ENCODE data around the gene ANKRD37. TPM values are rescaled to one million over a fixed set of nuclear protein-coding genes. Genes with fewer than 3 reads are reported as not detected.

The ANKRD37 gene
- total RNA-seq, 2 donors from 2014 or later = 12.4 TPM

GRCh38 chr4:185405296-185405999, 8.8 kb downstream of the ANKRD37 start:
- intact Hi-C loops (cut with DNase I) = no loop called here
- no peak for DNase-seq
- no peak for ATAC-seq

DNA sequence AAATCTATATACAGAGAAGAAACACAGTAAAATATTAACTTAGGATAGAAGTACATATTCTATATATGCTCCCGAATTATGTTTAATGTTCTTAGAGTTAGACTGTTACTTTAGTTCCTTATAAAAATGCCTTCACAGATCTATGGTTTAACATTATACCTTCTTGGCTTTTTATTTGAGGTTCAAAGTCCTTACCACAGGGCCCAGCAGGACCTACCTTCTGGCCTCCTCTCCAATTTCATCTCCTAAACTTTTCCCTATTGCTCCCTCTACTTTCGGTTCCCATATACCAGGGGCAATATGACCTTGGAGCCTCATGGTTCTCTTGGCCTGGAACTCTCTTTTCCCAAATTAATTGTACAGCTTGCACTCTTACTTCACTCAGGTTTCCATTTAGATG, 11.8 kb downstream of the ANKRD37 start:
- intact Hi-C loops (cut with DNase I) = no loop called here
- no peak for DNase-seq
- ATAC-seq = no peak

DNA sequence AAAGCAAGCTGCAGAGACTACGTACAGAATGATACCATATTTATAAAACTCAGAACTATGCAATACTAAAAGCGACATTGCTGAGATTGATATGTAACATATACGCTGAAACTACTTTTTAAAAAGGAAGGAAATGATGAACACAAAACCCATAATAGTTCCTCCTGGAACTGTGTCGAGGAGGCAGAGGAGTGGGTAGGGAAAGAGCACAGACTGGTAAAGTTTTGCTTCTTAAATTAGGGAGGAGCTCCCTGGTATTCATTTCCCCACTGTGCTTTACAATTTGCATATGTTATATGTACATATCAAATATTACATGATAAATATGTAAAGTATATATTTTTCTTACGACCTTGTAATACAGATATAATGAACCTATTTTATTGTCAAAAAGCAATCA, 15.2 kb downstream of the ANKRD37 start:
- peak in 1 of 2 donors; percentile 35 for ATAC-seq
- intact Hi-C loops (cut with DNase I) = no loop called here
- no peak for DNase-seq

DNA sequence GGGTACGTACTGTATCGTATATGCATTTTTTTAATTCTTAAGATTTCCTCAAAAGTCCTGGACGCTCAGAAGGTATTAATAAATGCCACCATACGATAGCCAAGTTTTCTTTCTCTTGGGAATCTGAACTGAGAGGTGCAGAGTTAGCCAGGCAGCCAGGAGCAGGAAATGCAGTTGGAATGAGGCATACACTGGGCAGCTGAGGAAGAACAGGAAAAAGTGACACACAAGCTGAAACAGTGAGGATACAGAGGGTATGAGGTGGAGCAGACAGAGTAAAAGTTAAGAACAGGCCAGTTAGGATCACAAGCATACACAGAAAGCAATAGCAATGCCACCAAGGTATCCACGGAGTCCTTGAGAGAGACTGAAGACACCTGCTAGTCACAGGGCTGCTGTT, 15.8 kb downstream of the ANKRD37 start:
- DNase-seq = no peak
- no peak for ATAC-seq
- intact Hi-C loops (cut with DNase I) = no loop called here

DNA sequence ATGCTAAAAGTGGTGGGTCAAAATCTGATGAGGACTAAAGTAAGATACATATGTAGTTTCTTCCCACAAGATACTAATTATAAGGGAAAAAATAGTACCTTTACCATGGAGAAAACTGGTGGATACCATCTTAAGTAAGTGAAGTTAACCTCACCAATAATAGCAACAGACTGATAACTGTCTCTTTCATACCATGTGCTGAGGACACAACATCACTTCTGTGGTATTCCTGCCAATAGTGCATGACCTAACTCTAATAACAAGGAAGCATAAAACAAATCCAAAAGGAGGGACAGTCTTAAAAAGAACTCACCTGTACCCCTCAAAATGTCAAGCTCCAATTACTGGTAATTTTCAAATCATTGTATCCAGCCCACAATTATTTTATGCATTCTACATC, 20.3 kb downstream of the ANKRD37 start:
- DNase-seq = no peak
- intact Hi-C loops (cut with DNase I) = no loop called here
- ATAC-seq = no peak

DNA sequence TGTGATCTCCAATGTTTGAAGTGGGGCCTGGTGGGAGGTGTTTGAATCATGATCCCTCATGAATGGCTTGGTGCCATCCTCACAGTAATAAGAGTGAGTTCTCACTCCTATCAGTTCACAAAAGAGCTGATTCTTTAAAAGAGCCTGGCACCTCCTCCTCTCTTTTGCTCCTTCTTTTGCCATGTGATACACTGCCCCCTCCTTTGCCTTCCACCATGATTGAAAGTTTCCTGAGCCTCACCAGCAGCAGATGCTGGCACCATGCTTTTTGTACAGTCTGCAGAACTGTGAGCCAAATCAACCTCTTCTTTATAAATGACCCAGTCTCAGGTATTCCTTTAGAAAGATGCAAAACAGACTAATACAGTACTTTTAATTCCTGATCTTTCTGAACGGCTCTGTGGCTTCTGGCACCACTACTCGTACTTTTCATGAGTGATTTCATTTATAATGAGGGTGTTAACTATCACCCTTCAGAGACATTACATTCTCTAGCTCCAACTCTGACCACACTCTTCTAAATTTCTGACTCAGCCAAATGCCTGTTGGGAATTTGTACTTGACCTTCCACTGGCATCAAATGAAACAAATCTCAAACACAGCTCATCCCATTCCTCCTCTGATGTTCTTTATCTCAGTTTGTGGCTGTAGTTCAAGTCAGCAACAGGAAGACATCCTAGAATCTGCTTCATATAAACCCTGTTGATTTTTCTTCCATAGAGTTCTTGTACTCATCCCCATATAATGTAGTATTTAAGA, 24.9 kb downstream of the ANKRD37 start:
- intact Hi-C loops (cut with DNase I) = loop anchor here in 1 of 2 donors (10.0 kb wide), 1 partner anchor 173 kb away; no protein-coding TSS in a partner anchor
- DNase-seq = no peak
- peak in 1 of 2 donors; percentile 23 for ATAC-seq

DNA sequence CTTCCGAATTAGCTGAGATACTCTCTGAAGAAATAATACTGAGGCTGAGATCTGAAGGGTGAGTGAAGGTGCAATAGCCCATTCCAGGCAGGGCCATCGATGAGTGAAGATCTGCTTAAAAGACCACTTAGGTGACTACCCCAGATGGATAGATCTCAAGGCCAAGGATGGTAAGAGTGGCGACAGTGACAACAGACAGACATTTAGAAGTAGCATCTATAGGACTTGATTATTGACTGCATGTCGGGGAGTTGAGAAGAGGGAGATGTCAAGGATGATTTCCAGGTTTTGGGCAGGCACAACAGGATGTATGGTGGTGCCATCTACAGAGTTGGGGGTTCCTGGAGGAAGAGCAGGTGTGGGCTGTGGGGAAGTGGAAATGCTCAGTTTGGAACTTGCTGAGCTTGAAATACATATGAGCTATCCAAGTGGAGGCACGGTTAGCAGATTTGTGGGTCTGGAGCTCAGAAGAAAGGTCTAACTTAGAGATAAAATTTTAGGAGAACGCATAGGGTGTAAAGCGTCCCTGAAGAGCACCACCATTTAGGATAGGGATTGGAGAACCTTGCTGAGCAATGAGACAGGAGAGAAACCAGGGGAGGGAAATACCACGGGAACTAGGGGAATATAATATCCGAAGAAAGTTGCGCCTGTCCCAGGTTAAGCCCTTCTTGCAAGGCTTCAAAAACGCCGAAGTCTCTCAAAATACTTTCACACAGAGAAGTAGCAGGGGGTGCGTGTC, 28.4 kb downstream of the ANKRD37 start:
- intact Hi-C loops (cut with DNase I) = loop anchor here in 1 of 2 donors (5.0 to 10.0 kb wide), 2 partner anchors 42 to 170 kb away; no protein-coding TSS in a partner anchor
- ATAC-seq (peak; percentile 43 to 46), DNase-seq (no peak)

GRCh38 chr4:185425647-185426352, 29.2 kb downstream of the ANKRD37 start, which contains the start of gene UFSP2:
Gene UFSP2, minus strand, starts transcription at chr4:185425964. Its CDS starts 96 bp downstream, at chr4:185425868.
- intact Hi-C loops (cut with DNase I) = loop anchor here in 1 of 2 donors (5.0 to 10.0 kb wide), 2 partner anchors 42 to 169 kb away; no protein-coding TSS in a partner anchor
- ATAC-seq (peak; percentile 96 to 97), DNase-seq (peak; percentile 92)

- intact Hi-C loops (cut with DNase I) = loop anchor here in 1 of 2 donors (5.0 to 10.0 kb wide), 2 partner anchors 40 to 168 kb away; no protein-coding TSS in a partner anchor
- ATAC-seq = no peak
Measured at GRCh38 chr4:185426960-185427688, 30.5 kb downstream of the ANKRD37 start.

DNA sequence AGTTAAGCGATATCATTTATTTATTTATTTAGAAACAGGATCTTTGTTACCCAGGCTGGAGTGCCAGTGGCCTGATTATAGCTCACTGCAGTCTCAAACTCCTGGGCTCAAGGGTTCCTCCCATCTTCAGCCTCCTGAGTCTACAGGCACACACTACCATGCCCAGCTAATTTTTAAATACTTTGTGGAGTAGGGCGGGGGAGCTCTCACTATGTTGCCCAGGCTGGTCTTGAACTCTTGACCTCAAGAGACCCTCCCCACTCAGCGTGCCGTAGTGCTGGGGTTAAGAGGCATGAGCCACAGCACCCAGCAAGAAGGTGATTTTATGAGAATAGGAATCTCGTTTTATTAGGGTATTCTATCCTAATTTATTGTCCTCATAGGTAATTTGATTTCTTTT, 33.0 kb downstream of the ANKRD37 start:
- ATAC-seq (no peak), DNase-seq (no peak)
- intact Hi-C loops (cut with DNase I) = loop anchor here in 1 of 2 donors (5.0 to 10.0 kb wide), 2 partner anchors 38 to 165 kb away; no protein-coding TSS in a partner anchor

More at GRCh38 chr4:185426960-185427688, 30.5 kb downstream of the ANKRD37 start:
- DNase-seq = no peak

- no peak for ATAC-seq
- no peak for DNase-seq
- intact Hi-C loops (cut with DNase I) = no loop called here
Measured at GRCh38 chr4:185435466-185435865, 38.8 kb downstream of the ANKRD37 start.

DNA sequence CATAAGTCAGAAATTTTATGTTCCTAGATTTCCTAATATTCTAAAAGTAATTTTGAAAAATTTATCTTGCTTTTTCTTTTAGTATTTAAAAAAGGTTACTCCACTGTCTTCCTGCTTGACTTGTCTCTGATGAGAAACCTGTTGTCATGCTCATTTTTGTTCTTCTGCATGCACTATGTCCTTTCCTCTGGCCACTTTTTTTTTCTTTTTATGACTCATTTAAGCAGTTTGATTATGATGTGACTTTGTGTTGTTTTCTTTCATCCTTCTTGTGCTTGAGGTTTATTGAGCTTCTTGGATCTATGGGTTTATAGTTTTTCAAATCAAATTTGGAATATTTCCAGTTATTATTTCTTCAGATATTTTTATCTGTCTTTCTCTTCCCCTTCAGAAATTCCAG, 41.2 kb downstream of the ANKRD37 start:
- intact Hi-C loops (cut with DNase I) = no loop called here
- DNase-seq (no peak), ATAC-seq (no peak)

GRCh38 chr4:185441479-185441878, 44.8 kb downstream of the ANKRD37 start:
- intact Hi-C loops (cut with DNase I) = no loop called here
- no peak for DNase-seq

DNA sequence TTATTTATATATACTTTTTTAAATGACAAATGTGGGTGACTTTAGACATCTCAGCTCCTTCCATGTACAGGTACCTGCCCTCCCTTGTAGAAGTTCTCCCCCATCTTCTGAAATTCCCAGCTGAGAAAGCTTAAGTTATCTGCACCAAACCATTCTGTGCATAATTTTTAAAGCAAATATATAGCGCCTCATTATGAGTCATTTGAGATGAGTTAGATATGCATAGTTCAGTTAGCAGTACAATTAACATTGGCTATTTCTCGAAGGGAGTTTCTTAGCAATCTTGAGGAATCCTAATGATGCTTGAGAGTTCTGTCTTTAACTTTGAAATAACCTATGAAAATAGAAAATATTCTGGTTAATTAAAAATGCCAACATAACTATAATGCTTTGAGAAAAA, 48.6 kb downstream of the ANKRD37 start:
- DNase-seq (no peak), ATAC-seq (no peak)
- intact Hi-C loops (cut with DNase I) = no loop called here

More at GRCh38 chr4:185441479-185441878, 44.8 kb downstream of the ANKRD37 start:
- no peak for ATAC-seq

All from left cardiac atrium (tissue), 4 donors.